Esophagus muscularis mucosa (tissue), 3 donors: ENCODE data around the gene PRICKLE1.

ENCODE experiments used
- CTCF ChIP-seq, 3 experiments: fragments of 200-600 bp in 2 of 3; fragments of 450-650 bp in 1 of 3; sonication (generic) in 2 of 3; IDR thresholded peaks; one replicate each; pipeline ENCODE4 v1.5.1; 2017 to 2019; ENCODE audit warnings: antibody characterized with exemption in 3 of 3, mild to moderate bottlenecking in 2 of 3, moderate library complexity in 1 of 3
- POLR2A ChIP-seq: fragments of 450-650 bp; IDR thresholded peaks from one replicate; pipeline ENCODE4 v1.6.1; 2017; ENCODE audit warnings: antibody characterized with exemption, moderate library complexity, mild to moderate bottlenecking, low read depth

DNA sequence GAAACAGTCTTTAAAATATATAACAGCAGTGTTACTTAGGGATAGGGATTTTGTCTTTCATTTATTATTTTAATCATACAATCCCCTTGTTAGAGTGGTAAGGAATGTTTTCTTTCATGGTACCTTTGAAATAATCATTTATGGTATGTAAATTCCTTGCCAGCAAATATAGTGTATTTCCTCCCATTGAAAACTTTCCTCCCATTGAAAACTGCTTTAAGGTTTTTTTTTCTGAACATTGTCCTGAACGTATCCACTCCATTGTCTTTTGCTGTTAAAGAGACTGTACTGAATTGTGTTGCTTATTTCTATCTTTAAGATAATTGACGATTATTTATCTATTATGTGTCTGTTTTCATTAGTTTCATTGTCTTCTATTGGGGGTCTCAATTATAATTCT lies 180.1 kb downstream of the PRICKLE1 start:
- TF ChIP-seq CTCF (IDR thresholded peaks at IDR 0.05) (no peak), POLR2A (no peak)
